ENCODE results near the gene CTSW. TPM values are rescaled to one million over a fixed set of nuclear protein-coding genes. Genes with fewer than 3 reads are reported as not detected.

CTSW gene
- total RNA-seq, 2 experiments from 2014 or later = 11.1 to 13.2 TPM

Other genes with a start within 250 kb of the CTSW start
- 100 to 1,000 TPM; 163 to 167 TPM for gene SIPA1, start 241.7 kb upstream of the CTSW start, total RNA-seq
- gene RELA, start 216.9 kb upstream of the CTSW start, total RNA-seq = 10 to 100 TPM; 74.9 to 76.5 TPM
- gene KAT5, start 167.6 kb upstream of the CTSW start, total RNA-seq = 10 to 100 TPM; 55.9 to 61.6 TPM
- gene RNASEH2C, start 159.0 kb upstream of the CTSW start, total RNA-seq = 100 to 1,000 TPM in 1 of 2 experiments, 10 to 100 TPM in 1; 98.4 to 105 TPM
- 10 to 100 TPM; 13.6 to 14.5 TPM for gene AP5B1, start 98.9 kb upstream of the CTSW start, total RNA-seq
- not detected for gene OVOL1, start 92.8 kb upstream of the CTSW start, total RNA-seq
- 1 to 10 TPM; 2.0 to 2.7 TPM for gene SNX32, start 45.9 kb upstream of the CTSW start, total RNA-seq
- 1,000 to 10,000 TPM; 1,166 to 1,191 TPM for gene CFL1, start 21.7 kb upstream of the CTSW start, total RNA-seq
- gene MUS81, start 19.4 kb upstream of the CTSW start, total RNA-seq = 10 to 100 TPM; 69.8 to 71.7 TPM
- gene EFEMP2, start 7.0 kb upstream of the CTSW start, total RNA-seq = 10 to 100 TPM; 11.5 to 12.5 TPM
- 100 to 1,000 TPM in 1 of 2 experiments, 10 to 100 TPM in 1; 94.2 to 101 TPM for gene FIBP, start 8.6 kb downstream of the CTSW start, total RNA-seq
- 10 to 100 TPM; 40.0 to 44.4 TPM for gene CCDC85B, start 10.8 kb downstream of the CTSW start, total RNA-seq
- gene FOSL1, start 20.6 kb downstream of the CTSW start, total RNA-seq = 10 to 100 TPM; 17.1 to 17.7 TPM
- 10 to 100 TPM; 22.2 to 23.6 TPM for gene C11orf68, start 39.2 kb downstream of the CTSW start, total RNA-seq
- gene DRAP1, start 39.6 kb downstream of the CTSW start, total RNA-seq = 100 to 1,000 TPM; 154 to 169 TPM
- gene TSGA10IP, start 65.6 kb downstream of the CTSW start, total RNA-seq = not detected
- 10 to 100 TPM; 59.1 to 60.5 TPM for gene SART1, start 81.9 kb downstream of the CTSW start, total RNA-seq
- gene EIF1AD, start 122.3 kb downstream of the CTSW start, total RNA-seq = 10 to 100 TPM; 41.2 to 42.7 TPM
- gene BANF1, start 122.7 kb downstream of the CTSW start, total RNA-seq = 100 to 1,000 TPM; 264 to 280 TPM
- not detected for gene CST6, start 132.2 kb downstream of the CTSW start, total RNA-seq
- gene CATSPER1, start 146.6 kb downstream of the CTSW start, total RNA-seq = not detected
- gene GAL3ST3, start 169.3 kb downstream of the CTSW start, total RNA-seq = not detected
- 100 to 1,000 TPM; 271 to 274 TPM for gene SF3B2, start 172.5 kb downstream of the CTSW start, total RNA-seq
- gene PACS1, start 190.4 kb downstream of the CTSW start, total RNA-seq = 10 to 100 TPM; 82.0 to 84.1 TPM

All from activated CD4-positive, alpha-beta memory T cell treated with anti-CD3 and anti-CD28 coated beads for 36 hours (primary cell).